ENCODE measurements around the gene NPRL2. TPM values are rescaled to one million over a fixed set of nuclear protein-coding genes. Genes with fewer than 3 reads are reported as not detected.

NPRL2 gene
- total RNA-seq, 1 experiment from 2014 or later, result 35.4 TPM

DNA sequence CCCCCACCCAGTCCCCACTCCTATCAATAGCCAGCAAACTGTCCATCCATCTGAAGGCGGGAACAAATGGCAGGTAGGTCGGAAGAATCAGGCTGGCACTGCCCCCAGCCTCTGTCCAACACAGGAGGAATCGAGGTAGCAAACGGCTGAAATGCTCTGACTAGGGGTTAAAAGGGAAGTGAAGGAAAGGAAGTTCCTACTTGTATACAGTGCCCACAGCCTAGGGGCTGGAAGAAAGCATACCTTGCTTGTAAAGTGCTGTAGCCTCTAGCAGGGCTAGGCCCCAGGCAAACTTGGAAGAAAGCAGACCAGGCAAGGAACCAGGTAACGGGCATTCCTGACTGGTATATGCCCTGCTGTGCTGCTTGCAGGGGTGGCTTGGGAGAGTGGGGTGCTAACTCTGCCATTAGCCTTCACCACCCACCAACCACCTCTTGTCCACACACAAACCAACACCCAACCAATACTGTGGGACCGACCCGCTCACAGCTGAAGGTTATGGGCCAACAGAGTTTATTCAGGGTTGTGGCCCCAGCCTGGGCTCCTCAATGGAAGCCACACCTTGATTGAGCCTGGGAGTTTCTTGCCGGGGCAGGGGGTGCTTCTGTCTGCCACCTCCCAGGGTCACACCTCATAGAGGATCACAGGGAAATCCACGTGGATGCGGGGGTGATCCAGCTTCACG, 24.9 kb downstream of the NPRL2 start:
- CTCF ChIA-PET, result interaction anchor here (1.3 to 1.8 kb wide), 2 partner anchors 33 to 56 kb away, joined by 4 to 8 read pairs; partner anchors contain the start of genes IFRD2 and SEMA3B
- H3K36me3 ChIP-seq (ENCODE audit: control insufficient read depth in 1 of 2, insufficient read depth in 2 of 2, low read length in 2 of 2), result peaks cover 20 to 21% of the 10 kb centered on the region in 2 experiments; a peak in 3 of 4 replicates
- BruUV-seq (replicated peaks), result no TSS peak

DNA sequence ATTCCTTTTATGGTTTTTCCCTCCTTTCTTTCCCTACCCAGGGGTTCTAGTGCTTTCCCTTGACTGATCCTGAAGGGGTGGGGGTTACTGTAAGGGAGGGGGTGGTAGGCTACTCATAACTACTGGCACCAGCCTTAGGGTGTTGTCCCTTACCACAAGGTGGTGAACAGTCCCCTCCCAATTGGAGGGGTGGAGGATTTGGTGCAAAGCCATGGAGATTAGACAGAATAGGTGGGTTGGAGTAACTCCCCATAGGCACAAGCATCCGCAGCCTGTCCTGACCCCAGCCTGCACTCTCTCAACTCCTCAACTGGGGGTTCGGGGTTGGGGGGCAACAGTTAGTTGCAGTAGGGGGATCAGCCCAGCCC, 25.5 kb downstream of the NPRL2 start:
- H3K79me2 ChIP-seq (ENCODE audit: insufficient read depth, low read length), result peaks cover 37% of the 10 kb centered on the region
- intact Hi-C loops (cut with micrococcal nuclease), result loop anchor here (2.0 kb wide), 1 partner anchor 64 kb away; no protein-coding TSS in a partner anchor
- H3K4me3 ChIP-seq (replicated peaks in 1 of 2; ENCODE audit: low read depth in 1 of 2, low read length in 2 of 2), result no peak overlapping the region
- H3K27ac ChIP-seq (ENCODE audit: low read depth, low read length), result no peak overlapping the region
- ChIA-PET RAD21 (ENCODE audit: low non-redundant PET in 1 of 2, low total read pairs in 2 of 2, uncharacterized antibody in 2 of 2, unreplicated experiment in 2 of 2) (no interaction called here), CTCF (interaction anchor here (1.3 to 1.8 kb wide), 5 partner anchors 12 to 56 kb away, joined by 4 to 14 read pairs (median 8); partner anchors contain the start of genes HYAL1, IFRD2, RASSF1 and SEMA3B), POLR2A (interaction anchor here (0.6 kb wide), 1 partner anchor 12 kb away, joined by 3 read pairs; no protein-coding TSS in a partner anchor)
- TF ChIP-seq TCF7L2 (IDR thresholded peaks at IDR 0.05; ENCODE audit: borderline replicate concordance, extremely low read depth, insufficient read depth, insufficient read length) (no peak), JUND (IDR thresholded peaks at IDR 0.05) (no peak), SP1 (IDR thresholded peaks at IDR 0.05; ENCODE audit: low read depth) (no peak)
- TF ChIP-seq, protein P1, sequence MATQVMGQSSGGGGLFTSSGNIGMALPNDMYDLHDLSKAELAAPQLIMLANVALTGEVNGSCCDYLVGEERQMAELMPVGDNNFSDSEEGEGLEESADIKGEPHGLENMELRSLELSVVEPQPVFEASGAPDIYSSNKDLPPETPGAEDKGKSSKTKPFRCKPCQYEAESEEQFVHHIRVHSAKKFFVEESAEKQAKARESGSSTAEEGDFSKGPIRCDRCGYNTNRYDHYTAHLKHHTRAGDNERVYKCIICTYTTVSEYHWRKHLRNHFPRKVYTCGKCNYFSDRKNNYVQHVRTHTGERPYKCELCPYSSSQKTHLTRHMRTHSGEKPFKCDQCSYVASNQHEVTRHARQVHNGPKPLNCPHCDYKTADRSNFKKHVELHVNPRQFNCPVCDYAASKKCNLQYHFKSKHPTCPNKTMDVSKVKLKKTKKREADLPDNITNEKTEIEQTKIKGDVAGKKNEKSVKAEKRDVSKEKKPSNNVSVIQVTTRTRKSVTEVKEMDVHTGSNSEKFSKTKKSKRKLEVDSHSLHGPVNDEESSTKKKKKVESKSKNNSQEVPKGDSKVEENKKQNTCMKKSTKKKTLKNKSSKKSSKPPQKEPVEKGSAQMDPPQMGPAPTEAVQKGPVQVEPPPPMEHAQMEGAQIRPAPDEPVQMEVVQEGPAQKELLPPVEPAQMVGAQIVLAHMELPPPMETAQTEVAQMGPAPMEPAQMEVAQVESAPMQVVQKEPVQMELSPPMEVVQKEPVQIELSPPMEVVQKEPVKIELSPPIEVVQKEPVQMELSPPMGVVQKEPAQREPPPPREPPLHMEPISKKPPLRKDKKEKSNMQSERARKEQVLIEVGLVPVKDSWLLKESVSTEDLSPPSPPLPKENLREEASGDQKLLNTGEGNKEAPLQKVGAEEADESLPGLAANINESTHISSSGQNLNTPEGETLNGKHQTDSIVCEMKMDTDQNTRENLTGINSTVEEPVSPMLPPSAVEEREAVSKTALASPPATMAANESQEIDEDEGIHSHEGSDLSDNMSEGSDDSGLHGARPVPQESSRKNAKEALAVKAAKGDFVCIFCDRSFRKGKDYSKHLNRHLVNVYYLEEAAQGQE (IDR thresholded peaks at IDR 0.05; ENCODE audit: low read depth), result no peak
- H3K9me2 ChIP-seq (ENCODE audit: insufficient read depth), result no peaks in the 10 kb centered on the region
- BruUV-seq (replicated peaks), result no TSS peak
- peaks cover 15% of the 10 kb centered on the region in 2 experiments; a peak in 3 of 4 replicates for H3K36me3 ChIP-seq (ENCODE audit: control insufficient read depth in 1 of 2, insufficient read depth in 2 of 2, low read length in 2 of 2)
- H3K4me2 ChIP-seq (ENCODE audit: low read length), result no peak overlapping the region
- DNase-seq (ENCODE audit: low read depth, low spot score) (no peak), ATAC-seq (no peak)
- no peak overlapping the region for H3K9ac ChIP-seq (ENCODE audit: low read length)
- peaks cover 25 to 53% of the 10 kb centered on the region in 2 experiments for H3K4me1 ChIP-seq (ENCODE audit: control insufficient read depth in 1 of 2, insufficient read depth in 2 of 2, low read length in 2 of 2)
- no peaks in the 10 kb centered on the region for H3K9me3 ChIP-seq (ENCODE audit: control insufficient read depth in 1 of 2, insufficient read depth in 1 of 2, low read depth in 1 of 2, low read length in 2 of 2)
- H2AFZ ChIP-seq (ENCODE audit: low read depth, low read length, poor library complexity, severe bottlenecking), result no peak overlapping the region
- H3K27me3 ChIP-seq (ENCODE audit: insufficient read depth, low read length), result no peaks in the 10 kb centered on the region
- no peaks in the 10 kb centered on the region for H4K20me1 ChIP-seq (ENCODE audit: insufficient read depth)

More for the DNA sequence above, 24.9 kb downstream of the NPRL2 start:
- Histone ChIP-seq H4K20me1 (ENCODE audit: insufficient read depth) (no peaks in the 10 kb centered on the region), H3K27me3 (ENCODE audit: insufficient read depth, low read length) (no peaks in the 10 kb centered on the region), H2AFZ (ENCODE audit: low read depth, low read length, poor library complexity, severe bottlenecking) (no peak overlapping the region), H3K9me2 (ENCODE audit: insufficient read depth) (no peaks in the 10 kb centered on the region), H3K4me2 (ENCODE audit: low read length) (no peak overlapping the region), H3K27ac (ENCODE audit: low read depth, low read length) (no peak overlapping the region), H3K4me1 (ENCODE audit: control insufficient read depth in 1 of 2, insufficient read depth in 2 of 2, low read length in 2 of 2) (peaks cover 23 to 47% of the 10 kb centered on the region in 2 experiments), H3K9me3 (ENCODE audit: control insufficient read depth in 1 of 2, insufficient read depth in 1 of 2, low read depth in 1 of 2, low read length in 2 of 2) (no peaks in the 10 kb centered on the region), H3K79me2 (ENCODE audit: insufficient read depth, low read length) (peaks cover 33% of the 10 kb centered on the region), H3K9ac (ENCODE audit: low read length) (no peak overlapping the region), H3K4me3 (replicated peaks in 1 of 2; ENCODE audit: low read depth in 1 of 2, low read length in 2 of 2) (no peak overlapping the region)
- ChIA-PET POLR2A (interaction anchor here (0.6 kb wide), 1 partner anchor 12 kb away, joined by 3 read pairs; no protein-coding TSS in a partner anchor), RAD21 (ENCODE audit: low non-redundant PET in 1 of 2, low total read pairs in 2 of 2, uncharacterized antibody in 2 of 2, unreplicated experiment in 2 of 2) (no interaction called here)
- TF ChIP-seq EZH2 (IDR thresholded peaks at IDR 0.05) (no peak), JUND (IDR thresholded peaks at IDR 0.05) (no peak), FOSL1 (IDR thresholded peaks at IDR 0.05; ENCODE audit: low read depth) (no peak)
- DNase-seq (ENCODE audit: low read depth, low spot score) (no peak), ATAC-seq (no peak)
- intact Hi-C loops (cut with micrococcal nuclease), result loop anchor here (2.0 kb wide), 1 partner anchor 65 kb away; no protein-coding TSS in a partner anchor
